HCT116 (cell line): ENCODE measurements around the gene HMBS. TPM values are rescaled to one million over a fixed set of nuclear protein-coding genes. Genes with fewer than 3 reads are reported as not detected.

Experiments
- ATAC-seq: fragments of 200-7000 bp; cut with Tn5 transposase; 2 replicates; pipeline ENCODE4 v1.9.1; 2020; ENCODE audit warnings: mild to moderate bottlenecking, moderate library complexity
- BruUV-seq: library from RNA; stranded (reverse); fragments of 400-500 nt; replicated peaks from 2 replicates; lab custom pipeline; 2021; lab: Mats Ljungman, UMichigan
- CTCF ChIA-PET: fragments of 300-600 bp; sonication (Branson Sonifier 250); formaldehyde crosslinking; loops from one replicate; lab custom pipeline; 2021; ENCODE audit warnings: antibody characterized with exemption; lab: Charles Lee
- POLR2A ChIA-PET: fragments of 300-600, 350-600 bp; sonication (Branson Sonifier 250); formaldehyde crosslinking; loops from one replicate; lab custom pipeline; 2021; ENCODE audit warnings: antibody characterized with exemption; lab: Charles Lee
- RAD21 ChIA-PET, 2 experiments: fragments of 300-600 bp; sonication (Branson Sonifier 250); formaldehyde crosslinking; loops; one replicate each; lab custom pipeline; 2023; ENCODE audit warnings: low total read pairs in 2 of 2; ENCODE audit not compliant: uncharacterized antibody in 2 of 2, unreplicated experiment in 2 of 2, low non-redundant PET in 1 of 2; lab: Charles Lee
- DNase-seq: peaks from one replicate; pipeline ENCODE4 v3.0.0-alpha.2; 2010; ENCODE audit warnings: low read depth, low spot score
- H2AFZ ChIP-seq: fragments of 200-600 bp; shearing (Covaris generic), sonication (generic); 2 replicates; pipeline ENCODE4 v1.6.1; 2017; ENCODE audit warnings: low read depth, mixed run types, mixed read lengths, antibody characterized with exemption, low read length; ENCODE audit not compliant: poor library complexity, severe bottlenecking
- H3K27ac ChIP-seq: 2 replicates; pipeline ENCODE4 v1.5.1; 2012; ENCODE audit warnings: low read depth, low read length
- H3K27me3 ChIP-seq: fragments of 200-600 bp; sonication (generic); 2 replicates; pipeline ENCODE4 v1.6.1; 2016; ENCODE audit warnings: mixed run types, low read length, mixed read lengths; ENCODE audit not compliant: insufficient read depth
- H3K36me3 ChIP-seq, 2 experiments: fragments of 200-500 bp in 1 of 2; fragments of 200-600 bp in 1 of 2; sonication (Bioruptor generic) in 1 of 2; sonication (generic) in 1 of 2; 2 replicates each; pipeline versions ENCODE4 v1.5.1 to v1.6.1; 2014 to 2016; ENCODE audit warnings: low read length in 2 of 2, inconsistent platforms in 1 of 2, mixed read lengths in 1 of 2, mixed run types in 1 of 2; ENCODE audit not compliant: insufficient read depth in 2 of 2, control insufficient read depth in 1 of 2
- H3K4me1 ChIP-seq, 2 experiments: fragments of 200-600 bp in 1 of 2; sonication (generic) in 1 of 2; 2 replicates each; pipeline versions ENCODE4 v1.5.1 to v1.6.1; 2012 to 2017; ENCODE audit warnings: low read length in 2 of 2, inconsistent platforms in 1 of 2, mild to moderate bottlenecking in 1 of 2, mixed read lengths in 1 of 2, mixed run types in 1 of 2, moderate library complexity in 1 of 2; ENCODE audit not compliant: insufficient read depth in 2 of 2, control insufficient read depth in 1 of 2
- H3K4me2 ChIP-seq: fragments of 200-600 bp; sonication (generic); 2 replicates; pipeline ENCODE4 v1.6.1; 2017; ENCODE audit warnings: mixed run types, low read length, mixed read lengths
- H3K4me3 ChIP-seq, 2 experiments: fragments of 200-600 bp in 1 of 2; sonication (generic) in 1 of 2; replicated peaks in 1 of 2; 2 replicates each; pipeline ENCODE4 v1.5.1; 2011 to 2016; ENCODE audit warnings: low read length in 2 of 2, control low read depth in 1 of 2, low read depth in 1 of 2, mild to moderate bottlenecking in 1 of 2, mixed read lengths in 1 of 2, mixed run types in 1 of 2
- H3K79me2 ChIP-seq: fragments of 200-600 bp; sonication (generic); 2 replicates; pipeline ENCODE4 v1.6.1; 2017; ENCODE audit warnings: mild to moderate bottlenecking, mixed run types, low read length, moderate library complexity, mixed read lengths; ENCODE audit not compliant: insufficient read depth
- H3K9ac ChIP-seq: fragments of 200-600 bp; sonication (generic); 2 replicates; pipeline ENCODE4 v1.6.1; 2016; ENCODE audit warnings: low read length, mixed read lengths
- H3K9me2 ChIP-seq: fragments of 200-600 bp; sonication (generic), shearing (Covaris generic); 2 replicates; pipeline ENCODE4 v1.6.1; 2017; ENCODE audit warnings: mixed run types, mild to moderate bottlenecking, moderate library complexity; ENCODE audit not compliant: insufficient read depth
- H3K9me3 ChIP-seq, 2 experiments: fragments of 200-500 bp in 1 of 2; fragments of 200-600 bp in 1 of 2; sonication (Bioruptor generic) in 1 of 2; sonication (generic) in 1 of 2; 2 replicates each; pipeline ENCODE4 v1.6.1; 2014 to 2017; ENCODE audit warnings: low read length in 2 of 2, mixed read lengths in 2 of 2, inconsistent platforms in 1 of 2, low read depth in 1 of 2, mild to moderate bottlenecking in 1 of 2, mixed run types in 1 of 2, moderate library complexity in 1 of 2; ENCODE audit not compliant: control insufficient read depth in 1 of 2, insufficient read depth in 1 of 2
- H4K20me1 ChIP-seq: fragments of 200-600 bp; sonication (generic), shearing (Covaris generic); 2 replicates; pipeline ENCODE4 v1.6.1; 2017; ENCODE audit warnings: mixed run types, mild to moderate bottlenecking, moderate library complexity; ENCODE audit not compliant: insufficient read depth
- CEBPB ChIP-seq: IDR thresholded peaks from 2 replicates; pipeline ENCODE4 v1.6.1; 2012; ENCODE audit warnings: low read depth
- EGR1 ChIP-seq: IDR thresholded peaks from 2 replicates; pipeline ENCODE4 v1.6.1; 2012; ENCODE audit warnings: low read depth
- ELF1 ChIP-seq: IDR thresholded peaks from 2 replicates; pipeline ENCODE4 v1.6.1; 2012; ENCODE audit warnings: low read depth, borderline replicate concordance
- EZH2 ChIP-seq: fragments of 200-600 bp; sonication (generic); IDR thresholded peaks from 2 replicates; pipeline ENCODE4 v1.6.1; 2017; ENCODE audit warnings: antibody characterized with exemption, mixed run types
- FOSL1 ChIP-seq: IDR thresholded peaks from 2 replicates; pipeline ENCODE4 v1.6.1; 2012; ENCODE audit warnings: low read depth
- JUND ChIP-seq: IDR thresholded peaks from 2 replicates; pipeline ENCODE4 v1.6.1; 2012
- POLR2A ChIP-seq: IDR thresholded peaks from 2 replicates; pipeline ENCODE4 v1.7.0; 2011; ENCODE audit warnings: borderline replicate concordance; ENCODE audit not compliant: insufficient read depth, insufficient read length; ENCODE audit errors: extremely low read depth
- POLR2AphosphoS5 ChIP-seq: IDR thresholded peaks from 2 replicates; pipeline ENCODE4 v1.6.1; 2011; ENCODE audit warnings: mild to moderate bottlenecking, low read depth, low read length, moderate library complexity
- RAD21 ChIP-seq: IDR thresholded peaks from 2 replicates; pipeline ENCODE4 v1.6.1; 2012; ENCODE audit warnings: low read depth, mild to moderate bottlenecking
- SP1 ChIP-seq: IDR thresholded peaks from 2 replicates; pipeline ENCODE4 v1.6.1; 2012; ENCODE audit warnings: low read depth
- SRF ChIP-seq: IDR thresholded peaks from 2 replicates; pipeline ENCODE4 v1.6.1; 2012; ENCODE audit warnings: low read depth
- TCF7L2 ChIP-seq: IDR thresholded peaks from 2 replicates; pipeline ENCODE4 v1.7.0; 2011; ENCODE audit warnings: borderline replicate concordance, inconsistent platforms; ENCODE audit not compliant: insufficient read depth, insufficient read length; ENCODE audit errors: extremely low read depth
- ZNF274 ChIP-seq: fragments of 200-500 bp; sonication (Bioruptor generic); IDR thresholded peaks from 2 replicates; pipeline ENCODE4 v1.6.1; 2014; ENCODE audit warnings: mild to moderate bottlenecking, low read depth, low read length, inconsistent platforms
- intact Hi-C: fragments of 100-400 bp; cut with micrococcal nuclease; formaldehyde crosslinking; loops from 2 replicates; pipeline ENCODE4 v1.10.0; 2022
- total RNA-seq: library from RNA; stranded (reverse); gene quantifications from one replicate; pipeline ENCODE4 v1.2.1, GENCODE V29; 2021; ENCODE audit not compliant: unreplicated experiment
- TF ChIP-seq, protein P1 (sequence below): IDR thresholded peaks from 2 replicates; pipeline ENCODE4 v1.6.1; 2011; ENCODE audit warnings: mild to moderate bottlenecking, low read length, moderate library complexity; ENCODE audit not compliant: insufficient replicate concordance; ENCODE audit errors: extremely low read depth
- TF ChIP-seq, protein P2 (sequence below), 3 experiments: fragments of 200-600 bp in 1 of 3; sonication (generic) in 1 of 3; IDR thresholded peaks in 2 of 3; conservative IDR thresholded peaks in 1 of 3; 2 replicates each; pipeline ENCODE4 v1.5.1; 2012 to 2017; ENCODE audit warnings: low read depth in 2 of 3, low read length in 2 of 3, antibody characterized with exemption in 1 of 3, borderline replicate concordance in 1 of 3, control low read depth in 1 of 3, mild to moderate bottlenecking in 1 of 3, mixed read lengths in 1 of 3, mixed run types in 1 of 3, moderate library complexity in 1 of 3; ENCODE audit not compliant: insufficient read depth in 1 of 3

HMBS gene
- total RNA-seq, 1 experiment from 2014 or later = 69.0 TPM

DNA sequence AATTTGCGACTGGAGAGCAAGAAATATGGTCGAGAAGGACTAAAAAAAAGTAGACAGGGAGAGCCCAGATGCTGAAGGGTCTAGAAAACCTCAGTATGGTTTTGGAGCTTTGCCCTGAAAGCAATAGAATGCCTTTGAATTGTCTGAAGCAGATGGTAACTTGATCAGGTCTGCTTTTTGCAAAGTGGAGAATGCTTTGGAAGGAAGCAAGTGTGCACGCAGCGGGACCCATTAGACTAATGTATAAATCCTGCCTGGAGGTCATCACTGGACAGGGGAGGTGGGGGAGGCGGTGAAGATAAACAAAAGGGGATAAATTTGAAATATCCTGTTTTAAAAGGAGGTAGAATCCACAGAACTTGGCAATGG is 35.9 kb downstream of the HMBS start:
- intact Hi-C loops = no loop called here
- TSS peak; percentile 94 for BruUV-seq

DNA sequence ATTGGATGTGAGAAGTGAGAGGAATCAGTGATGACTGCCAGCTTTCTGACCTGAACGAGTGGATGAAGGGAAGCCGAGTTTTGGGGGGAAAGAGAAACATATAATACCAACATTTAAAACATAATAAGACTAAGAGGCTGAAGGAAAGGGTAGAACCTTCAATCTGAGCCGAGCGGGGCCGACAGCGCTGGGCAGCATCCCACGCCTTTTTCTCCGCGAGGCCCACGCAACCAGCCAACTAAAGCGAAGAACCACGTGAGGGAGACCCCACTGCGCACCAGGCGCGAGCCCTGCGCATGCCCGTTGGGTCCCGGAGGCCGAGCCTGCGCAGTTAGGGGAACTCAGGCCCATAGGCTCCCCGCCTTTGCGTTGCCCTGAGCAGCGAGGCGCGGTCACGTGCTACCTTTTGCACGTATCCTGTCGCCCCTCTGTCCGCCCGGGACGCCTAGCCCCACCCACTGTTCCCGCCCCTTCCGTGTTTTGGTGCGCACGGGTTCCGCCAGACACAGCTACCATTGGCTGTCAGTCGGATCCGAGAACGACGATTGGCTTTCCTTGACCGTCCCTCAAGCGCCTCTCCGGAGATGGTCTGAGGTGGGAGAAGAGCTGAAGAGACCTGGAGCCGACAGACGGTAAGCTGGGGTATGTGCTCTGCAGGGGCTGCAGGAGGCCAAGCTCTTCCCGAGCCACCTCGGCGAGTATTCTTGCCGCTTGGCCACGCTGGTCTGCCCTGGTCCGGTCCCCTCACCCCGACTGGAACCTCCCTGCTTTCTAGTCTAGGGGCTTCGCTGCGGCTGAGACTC is 36.5 kb downstream of the HMBS start, which contains the start of gene HINFP:
Gene HINFP (plus strand): TSS at position 573 of the 803 bp plus-strand sequence. CDS start 5,365 bp downstream, outside the sequence.
- ChIA-PET RAD21 (interaction anchor here in 1 of 2 experiments (0.6 kb wide), 1 partner anchor 19 kb away, joined by 4 read pairs; the partner anchor contains the start of gene DPAGT1), POLR2A (interaction anchor here (0.6 to 2.5 kb wide), 12 partner anchors 9 to 235 kb away, joined by 3 to 14 read pairs (median 4); partner anchors contain the start of genes C2CD2L, DPAGT1 and HMBS), CTCF (interaction anchor here (0.6 to 1.9 kb wide), 5 partner anchors 14 to 217 kb away, joined by 3 to 6 read pairs (median 4); partner anchors contain the start of genes HMBS and NLRX1)
- H2AFZ ChIP-seq = peak within 1 kb of the TSS; percentile 75
- H3K4me3 ChIP-seq = peak within 1 kb of the TSS; percentile 97 to 99
- BruUV-seq = no TSS peak
- H3K27ac ChIP-seq = peak within 1 kb of the TSS; percentile 62
- H3K79me2 ChIP-seq = peaks cover 25% of the 10 kb centered on the region
- peaks cover 16 to 30% of the 10 kb centered on the region in 2 experiments for H3K4me1 ChIP-seq
- H3K27me3 ChIP-seq = no peaks in the 10 kb centered on the region
- intact Hi-C loops = no loop called here
- peak within 1 kb of the TSS; percentile 87 for H3K4me2 ChIP-seq
- H3K9me3 ChIP-seq = no peaks in the 10 kb centered on the region
- peak within 1 kb of the TSS; percentile 87 for H3K9ac ChIP-seq
- H4K20me1 ChIP-seq = no peaks in the 10 kb centered on the region
- H3K36me3 ChIP-seq = peaks cover 0 to under 1% of the 10 kb centered on the region in 2 experiments; a peak in 1 of 4 replicates
- H3K9me2 ChIP-seq = no peaks in the 10 kb centered on the region
- peak; percentile 97 for ATAC-seq
- peak; percentile 97 for DNase-seq
- TF ChIP-seq RAD21 (no peak), EZH2 (no peak), JUND (no peak), POLR2AphosphoS5 (peak; percentile 87), TCF7L2 (peak; percentile 30), ZNF274 (no peak), EGR1 (peak; percentile 50; the same call in 1 of the 2 replicates), CEBPB (no peak), FOSL1 (no peak), SRF (no peak), ELF1 (no peak)
- TF ChIP-seq, protein P1, sequence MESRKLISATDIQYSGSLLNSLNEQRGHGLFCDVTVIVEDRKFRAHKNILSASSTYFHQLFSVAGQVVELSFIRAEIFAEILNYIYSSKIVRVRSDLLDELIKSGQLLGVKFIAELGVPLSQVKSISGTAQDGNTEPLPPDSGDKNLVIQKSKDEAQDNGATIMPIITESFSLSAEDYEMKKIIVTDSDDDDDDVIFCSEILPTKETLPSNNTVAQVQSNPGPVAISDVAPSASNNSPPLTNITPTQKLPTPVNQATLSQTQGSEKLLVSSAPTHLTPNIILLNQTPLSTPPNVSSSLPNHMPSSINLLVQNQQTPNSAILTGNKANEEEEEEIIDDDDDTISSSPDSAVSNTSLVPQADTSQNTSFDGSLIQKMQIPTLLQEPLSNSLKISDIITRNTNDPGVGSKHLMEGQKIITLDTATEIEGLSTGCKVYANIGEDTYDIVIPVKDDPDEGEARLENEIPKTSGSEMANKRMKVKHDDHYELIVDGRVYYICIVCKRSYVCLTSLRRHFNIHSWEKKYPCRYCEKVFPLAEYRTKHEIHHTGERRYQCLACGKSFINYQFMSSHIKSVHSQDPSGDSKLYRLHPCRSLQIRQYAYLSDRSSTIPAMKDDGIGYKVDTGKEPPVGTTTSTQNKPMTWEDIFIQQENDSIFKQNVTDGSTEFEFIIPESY = no peak
- TF ChIP-seq, protein P2, sequence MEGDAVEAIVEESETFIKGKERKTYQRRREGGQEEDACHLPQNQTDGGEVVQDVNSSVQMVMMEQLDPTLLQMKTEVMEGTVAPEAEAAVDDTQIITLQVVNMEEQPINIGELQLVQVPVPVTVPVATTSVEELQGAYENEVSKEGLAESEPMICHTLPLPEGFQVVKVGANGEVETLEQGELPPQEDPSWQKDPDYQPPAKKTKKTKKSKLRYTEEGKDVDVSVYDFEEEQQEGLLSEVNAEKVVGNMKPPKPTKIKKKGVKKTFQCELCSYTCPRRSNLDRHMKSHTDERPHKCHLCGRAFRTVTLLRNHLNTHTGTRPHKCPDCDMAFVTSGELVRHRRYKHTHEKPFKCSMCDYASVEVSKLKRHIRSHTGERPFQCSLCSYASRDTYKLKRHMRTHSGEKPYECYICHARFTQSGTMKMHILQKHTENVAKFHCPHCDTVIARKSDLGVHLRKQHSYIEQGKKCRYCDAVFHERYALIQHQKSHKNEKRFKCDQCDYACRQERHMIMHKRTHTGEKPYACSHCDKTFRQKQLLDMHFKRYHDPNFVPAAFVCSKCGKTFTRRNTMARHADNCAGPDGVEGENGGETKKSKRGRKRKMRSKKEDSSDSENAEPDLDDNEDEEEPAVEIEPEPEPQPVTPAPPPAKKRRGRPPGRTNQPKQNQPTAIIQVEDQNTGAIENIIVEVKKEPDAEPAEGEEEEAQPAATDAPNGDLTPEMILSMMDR (IDR thresholded peaks at IDR 0.05 in 2 of 3, conservative IDR thresholded peaks at IDR 0.05 in 1 of 3; ENCODE audit: borderline replicate concordance in 1 of 3, insufficient read depth in 1 of 3, low read depth in 2 of 3, low read length in 2 of 3) = no peak

More for the DNA sequence above, 35.9 kb downstream of the HMBS start:
- Histone ChIP-seq H3K79me2 (peaks cover 25% of the 10 kb centered on the region), H3K9me2 (no peaks in the 10 kb centered on the region)
- no peak for DNase-seq
- POLR2A ChIA-PET = interaction anchor here (0.9 to 2.5 kb wide), 5 partner anchors 9 to 36 kb away, joined by 3 to 14 read pairs (median 7); partner anchors contain the start of gene HMBS
- CTCF ChIA-PET = interaction anchor here (1.6 to 1.9 kb wide), 2 partner anchors 48 to 217 kb away, joined by 3 to 6 read pairs; partner anchors contain the start of gene NLRX1
- no peak for ATAC-seq
- no peak for TF ChIP-seq POLR2A
- TF ChIP-seq SP1 = peak; percentile 30; the same call in 1 of the 2 replicates
- TF ChIP-seq, all 23 proteins: peak for 1
- H3K4me1 ChIP-seq = peaks cover 13 to 24% of the 10 kb centered on the region in 2 experiments
- RAD21 ChIA-PET = no interaction called here
- peak overlapping the region; percentile 87 for H3K4me2 ChIP-seq
- H4K20me1 ChIP-seq = no peaks in the 10 kb centered on the region
- H3K9me3 ChIP-seq = no peaks in the 10 kb centered on the region
- no peaks in the 10 kb centered on the region for H3K27me3 ChIP-seq
- H3K9ac ChIP-seq = peak overlapping the region; percentile 70
- peak overlapping the region; percentile 43 to 99 for H3K4me3 ChIP-seq
- peak overlapping the region; percentile 40 for H3K27ac ChIP-seq
- H2AFZ ChIP-seq = peak overlapping the region; percentile 75
- peaks cover under 1 to 5% of the 10 kb centered on the region in 2 experiments; a peak in 2 of 4 replicates for H3K36me3 ChIP-seq
